PC-3 (cell line): ENCODE data around the gene SAMD3.

ENCODE experiments used
- EZH2 ChIP-seq: fragments of 300-600 bp; sonication (generic); IDR thresholded peaks from one replicate; pipeline ENCODE4 v1.6.1; 2017; ENCODE audit warnings: antibody characterized with exemption, mild to moderate bottlenecking, low read length; ENCODE audit not compliant: unreplicated experiment
- EZH2phosphoT487 ChIP-seq: fragments of 300-600 bp; sonication (generic); IDR thresholded peaks from 2 replicates; pipeline ENCODE4 v1.6.1; 2018; ENCODE audit warnings: mild to moderate bottlenecking, antibody characterized with exemption, low read length, borderline replicate concordance
- TF ChIP-seq, protein P1 (sequence below): fragments of 300-600 bp; sonication (generic); conservative IDR thresholded peaks from 2 replicates; pipeline ENCODE4 v1.5.1; 2017; ENCODE audit warnings: antibody characterized with exemption, low read depth, mild to moderate bottlenecking, low read length

GRCh38 chr6:130207979-130208649, 14.6 kb downstream of the SAMD3 start:
- TF ChIP-seq, protein P1, sequence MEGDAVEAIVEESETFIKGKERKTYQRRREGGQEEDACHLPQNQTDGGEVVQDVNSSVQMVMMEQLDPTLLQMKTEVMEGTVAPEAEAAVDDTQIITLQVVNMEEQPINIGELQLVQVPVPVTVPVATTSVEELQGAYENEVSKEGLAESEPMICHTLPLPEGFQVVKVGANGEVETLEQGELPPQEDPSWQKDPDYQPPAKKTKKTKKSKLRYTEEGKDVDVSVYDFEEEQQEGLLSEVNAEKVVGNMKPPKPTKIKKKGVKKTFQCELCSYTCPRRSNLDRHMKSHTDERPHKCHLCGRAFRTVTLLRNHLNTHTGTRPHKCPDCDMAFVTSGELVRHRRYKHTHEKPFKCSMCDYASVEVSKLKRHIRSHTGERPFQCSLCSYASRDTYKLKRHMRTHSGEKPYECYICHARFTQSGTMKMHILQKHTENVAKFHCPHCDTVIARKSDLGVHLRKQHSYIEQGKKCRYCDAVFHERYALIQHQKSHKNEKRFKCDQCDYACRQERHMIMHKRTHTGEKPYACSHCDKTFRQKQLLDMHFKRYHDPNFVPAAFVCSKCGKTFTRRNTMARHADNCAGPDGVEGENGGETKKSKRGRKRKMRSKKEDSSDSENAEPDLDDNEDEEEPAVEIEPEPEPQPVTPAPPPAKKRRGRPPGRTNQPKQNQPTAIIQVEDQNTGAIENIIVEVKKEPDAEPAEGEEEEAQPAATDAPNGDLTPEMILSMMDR = no peak
- TF ChIP-seq EZH2 (no peak), EZH2phosphoT487 (no peak)
